ENCODE results near the gene NAA15.
"Not testable (repeated sequence)": the region's sequence is repeated elsewhere in the genome, so short reads cannot be mapped to it uniquely, and the experiment has no call there.

Gene NAA15

GRCh38 chr4:139453041-139453370 lies 151.7 kb downstream of the NAA15 start:
- DNase-seq (ENCODE audit: low read depth) = no peak

GRCh38 chr4:139453371-139454110 lies 152.2 kb downstream of the NAA15 start:
- peak; percentile 93 for DNase-seq (ENCODE audit: low read depth)

GRCh38 chr4:139454111-139455045 lies 153.1 kb downstream of the NAA15 start, which contains the start of gene RAB33B:
Gene RAB33B, plus strand, starts transcription at chr4:139454121. Its CDS starts 75 bp downstream, at chr4:139454196.
- no peak for DNase-seq (ENCODE audit: low read depth)

GRCh38 chr4:139455126-139455538 lies 153.8 kb downstream of the NAA15 start:
- DNase-seq (ENCODE audit: low read depth) = no peak

- DNase-seq (ENCODE audit: low read depth) = no peak
Measured at GRCh38 chr4:139457318-139457717, 156.0 kb downstream of the NAA15 start.

- no peak for DNase-seq (ENCODE audit: low read depth)
Measured at GRCh38 chr4:139458543-139458942, 157.2 kb downstream of the NAA15 start.

- no peak for DNase-seq (ENCODE audit: low read depth)
Measured at GRCh38 chr4:139458999-139459398, 157.7 kb downstream of the NAA15 start.

- no peak for DNase-seq (ENCODE audit: low read depth)
Measured at GRCh38 chr4:139460565-139460964, 159.3 kb downstream of the NAA15 start.

GRCh38 chr4:139461022-139461628 lies 159.8 kb downstream of the NAA15 start:
- DNase-seq (ENCODE audit: low read depth) = no peak

- not testable (repeated sequence) for DNase-seq (ENCODE audit: low read depth)
Measured at GRCh38 chr4:139464512-139464911, 163.2 kb downstream of the NAA15 start.

- DNase-seq (ENCODE audit: low read depth) = no peak
Measured at GRCh38 chr4:139465922-139466321, 164.6 kb downstream of the NAA15 start.

- not testable (repeated sequence) for DNase-seq (ENCODE audit: low read depth)
Measured at GRCh38 chr4:139468756-139469155, 167.5 kb downstream of the NAA15 start.

- no peak for DNase-seq (ENCODE audit: low read depth)
Measured at GRCh38 chr4:139469216-139469615, 167.9 kb downstream of the NAA15 start.

Measured in activated T-cell treated with anti-CD3 and anti-CD28 coated beads for 48 hours (primary cell).